KMS-11 (cell line): Measurements from ENCODE around the gene ZNF106.

ENCODE experiments used
- H2AFZ ChIP-seq: fragments of 200-600 bp; sonication (generic); 2 replicates; pipeline ENCODE4 v1.6.1; 2016; ENCODE audit warnings: antibody characterized with exemption, mixed run types, low read depth
- H3K27ac ChIP-seq: fragments of 200-600 bp; sonication (generic); 2 replicates; pipeline ENCODE4 v1.6.1; 2016; ENCODE audit warnings: mild to moderate bottlenecking, mixed run types
- H3K27me3 ChIP-seq: fragments of 200-600 bp; sonication (generic); 2 replicates; pipeline ENCODE4 v1.6.1; 2017; ENCODE audit warnings: mild to moderate bottlenecking, low read depth, mixed run types, moderate library complexity; ENCODE audit not compliant: insufficient read depth
- H3K36me3 ChIP-seq: fragments of 200-600 bp; sonication (generic); 2 replicates; pipeline ENCODE4 v1.6.1; 2017; ENCODE audit warnings: mild to moderate bottlenecking, mixed run types; ENCODE audit not compliant: insufficient read depth
- H3K4me1 ChIP-seq: fragments of 200-600 bp; sonication (generic); 2 replicates; pipeline ENCODE4 v1.6.1; 2016; ENCODE audit warnings: mild to moderate bottlenecking, low read depth, mixed run types; ENCODE audit not compliant: poor library complexity, severe bottlenecking
- H3K4me2 ChIP-seq: fragments of 200-600 bp; sonication (generic); 2 replicates; pipeline ENCODE4 v1.7.0; 2016; ENCODE audit warnings: mild to moderate bottlenecking, mixed run types
- H3K4me3 ChIP-seq: fragments of 200-600 bp; sonication (generic); IDR thresholded peaks from 2 replicates; pipeline ENCODE4 v1.6.1; 2017; ENCODE audit warnings: low read depth, low read length, mixed read lengths; ENCODE audit not compliant: insufficient read depth
- H3K79me2 ChIP-seq: fragments of 200-600 bp; sonication (generic); 2 replicates; pipeline ENCODE4 v1.6.1; 2016; ENCODE audit warnings: low read depth, mixed run types; ENCODE audit not compliant: insufficient read depth
- H3K9ac ChIP-seq: fragments of 200-600 bp; sonication (generic); 2 replicates; pipeline ENCODE4 v1.6.1; 2016; ENCODE audit warnings: mild to moderate bottlenecking, mixed run types
- H4K20me1 ChIP-seq: fragments of 200-600 bp; sonication (generic); 2 replicates; pipeline ENCODE4 v1.6.1; 2016; ENCODE audit warnings: mild to moderate bottlenecking, mixed run types; ENCODE audit not compliant: insufficient read depth
- TF ChIP-seq, protein P1 (sequence below): fragments of 200-600 bp; sonication (generic); conservative IDR thresholded peaks from 2 replicates; pipeline ENCODE4 v1.6.1; 2017; ENCODE audit warnings: low read depth, mild to moderate bottlenecking, antibody characterized with exemption, low read length, moderate library complexity, mixed read lengths

The ZNF106 gene

DNA sequence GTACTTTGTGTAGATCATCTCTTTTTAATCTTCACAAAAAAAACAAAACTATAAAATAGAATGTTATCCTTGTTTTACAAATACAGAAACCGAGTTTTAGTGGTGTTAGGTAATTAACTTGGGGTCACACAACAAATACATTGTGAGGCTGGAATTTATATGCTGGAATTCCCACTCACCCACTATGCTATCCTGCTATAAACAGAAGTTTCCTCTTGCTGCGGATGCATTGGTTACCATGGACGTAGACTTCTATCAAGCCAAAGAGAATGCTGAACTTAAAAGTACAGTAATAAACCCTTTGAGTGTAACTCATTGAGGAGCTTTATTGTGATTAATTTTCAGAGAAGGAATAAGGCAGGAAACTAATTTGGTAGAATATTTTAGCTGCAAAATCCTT is 13.7 kb upstream of the ZNF106 start:
- H3K9ac ChIP-seq, result no peak overlapping the region
- no peak overlapping the region for H3K27ac ChIP-seq
- 0 out of 2 replicates have a peak, but pooled peaks cover 8% of the 10 kb centered on the region for H3K79me2 ChIP-seq

DNA sequence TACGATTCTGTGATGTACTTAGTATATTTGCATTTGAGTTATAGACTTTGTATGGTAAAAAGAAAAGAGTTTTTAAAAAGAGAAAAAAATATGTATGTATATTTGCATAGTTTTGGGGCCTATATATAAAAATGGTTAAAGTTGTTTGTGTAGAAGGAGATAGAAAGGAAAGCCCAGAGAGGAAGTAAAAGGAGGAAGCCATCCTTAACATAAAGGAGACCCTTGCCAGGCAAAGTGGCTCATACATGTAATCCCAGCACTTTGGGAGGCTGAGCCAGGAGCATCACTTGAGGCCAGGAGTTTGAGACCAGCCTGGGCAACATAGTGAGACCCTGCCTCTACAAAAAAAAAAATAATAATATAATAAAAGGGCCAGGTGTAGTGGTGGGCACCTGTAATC is 12.9 kb upstream of the ZNF106 start:
- no peak overlapping the region for H3K27ac ChIP-seq
- H3K4me1 ChIP-seq, result peaks cover under 1% of the 10 kb centered on the region
- no peaks in the 10 kb centered on the region for H4K20me1 ChIP-seq
- no peak overlapping the region for H3K9ac ChIP-seq
- 0 out of 2 replicates have a peak, but pooled peaks cover 8% of the 10 kb centered on the region for H3K79me2 ChIP-seq
- no peaks in the 10 kb centered on the region for H3K36me3 ChIP-seq
- no peak overlapping the region for H3K4me2 ChIP-seq
- H3K4me3 ChIP-seq, result no peak overlapping the region
- H2AFZ ChIP-seq, result no peak overlapping the region
- TF ChIP-seq, protein P1, sequence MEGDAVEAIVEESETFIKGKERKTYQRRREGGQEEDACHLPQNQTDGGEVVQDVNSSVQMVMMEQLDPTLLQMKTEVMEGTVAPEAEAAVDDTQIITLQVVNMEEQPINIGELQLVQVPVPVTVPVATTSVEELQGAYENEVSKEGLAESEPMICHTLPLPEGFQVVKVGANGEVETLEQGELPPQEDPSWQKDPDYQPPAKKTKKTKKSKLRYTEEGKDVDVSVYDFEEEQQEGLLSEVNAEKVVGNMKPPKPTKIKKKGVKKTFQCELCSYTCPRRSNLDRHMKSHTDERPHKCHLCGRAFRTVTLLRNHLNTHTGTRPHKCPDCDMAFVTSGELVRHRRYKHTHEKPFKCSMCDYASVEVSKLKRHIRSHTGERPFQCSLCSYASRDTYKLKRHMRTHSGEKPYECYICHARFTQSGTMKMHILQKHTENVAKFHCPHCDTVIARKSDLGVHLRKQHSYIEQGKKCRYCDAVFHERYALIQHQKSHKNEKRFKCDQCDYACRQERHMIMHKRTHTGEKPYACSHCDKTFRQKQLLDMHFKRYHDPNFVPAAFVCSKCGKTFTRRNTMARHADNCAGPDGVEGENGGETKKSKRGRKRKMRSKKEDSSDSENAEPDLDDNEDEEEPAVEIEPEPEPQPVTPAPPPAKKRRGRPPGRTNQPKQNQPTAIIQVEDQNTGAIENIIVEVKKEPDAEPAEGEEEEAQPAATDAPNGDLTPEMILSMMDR, result no peak
- no peaks in the 10 kb centered on the region for H3K27me3 ChIP-seq

More for the DNA sequence above, 13.7 kb upstream of the ZNF106 start:
- Histone ChIP-seq H3K36me3 (no peaks in the 10 kb centered on the region), H3K4me2 (no peak overlapping the region), H3K4me3 (no peak overlapping the region), H4K20me1 (no peaks in the 10 kb centered on the region), H3K4me1 (no peaks in the 10 kb centered on the region), H3K27me3 (no peaks in the 10 kb centered on the region), H2AFZ (no peak overlapping the region)
- TF ChIP-seq, protein P1, result no peak

DNA sequence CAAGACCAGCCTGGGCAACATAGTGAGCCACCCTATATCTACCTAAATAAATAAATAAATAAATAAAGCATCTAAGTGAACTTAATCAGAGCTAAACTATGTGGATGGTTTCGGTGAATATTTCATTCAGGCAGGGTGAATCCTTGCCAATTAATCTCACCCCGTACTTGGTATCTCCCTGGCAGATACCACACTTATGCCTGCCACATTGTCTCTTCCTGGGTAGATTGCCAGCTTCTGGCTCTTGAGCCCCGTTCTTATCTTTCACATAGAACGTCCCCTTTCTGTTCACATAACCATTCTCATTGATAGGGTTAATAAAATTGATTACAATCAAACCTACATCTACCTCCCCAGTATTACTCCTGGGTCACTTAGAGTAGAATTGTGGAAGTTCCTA is 11.5 kb upstream of the ZNF106 start:
- Histone ChIP-seq H4K20me1 (no peaks in the 10 kb centered on the region), H3K79me2 (0 out of 2 replicates have a peak, but pooled peaks cover 8% of the 10 kb centered on the region), H3K4me1 (peaks cover 9% of the 10 kb centered on the region), H3K27ac (no peak overlapping the region), H3K9ac (no peak overlapping the region), H3K4me3 (no peak overlapping the region), H3K36me3 (no peaks in the 10 kb centered on the region), H3K4me2 (no peak overlapping the region), H3K27me3 (no peaks in the 10 kb centered on the region), H2AFZ (no peak overlapping the region)
- TF ChIP-seq, protein P1, result no peak

DNA sequence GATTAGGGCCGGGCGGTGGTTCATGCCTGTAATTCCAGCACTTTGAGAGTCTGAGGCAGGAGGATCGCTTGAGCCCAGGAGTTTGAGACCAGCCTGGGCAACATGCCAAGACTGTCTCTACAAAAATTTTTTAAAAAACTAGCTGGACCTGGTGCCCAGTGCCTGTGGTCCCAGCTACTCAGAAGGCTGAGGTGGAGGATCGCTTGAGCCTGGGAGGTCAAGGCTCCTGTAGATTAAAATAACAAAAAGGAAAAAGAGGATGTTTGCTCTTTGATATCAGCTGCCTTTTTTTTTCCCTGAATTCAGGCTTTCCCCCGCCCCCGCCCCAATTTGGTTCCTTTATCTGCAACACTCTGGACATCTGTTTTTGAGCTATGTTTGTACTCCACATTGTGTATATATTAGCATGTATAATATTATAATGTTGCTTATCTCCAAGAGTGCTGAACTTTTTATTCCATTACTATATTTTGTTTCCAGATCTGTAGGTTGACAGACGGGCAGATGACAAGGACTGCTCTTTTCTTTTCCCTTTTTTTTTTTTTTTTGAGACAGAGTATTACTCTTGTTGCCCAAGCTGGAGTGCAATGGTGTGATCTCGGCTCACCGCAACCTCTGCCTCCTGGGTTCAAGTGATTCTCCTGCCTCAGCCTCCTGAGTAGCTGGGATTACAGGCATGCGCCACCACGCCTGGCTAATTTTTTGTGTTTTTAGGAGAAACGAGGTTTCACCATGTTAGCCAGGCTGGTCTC is 9.1 kb upstream of the ZNF106 start:
- H3K4me2 ChIP-seq, result no peak overlapping the region
- H3K79me2 ChIP-seq, result peaks cover 21% of the 10 kb centered on the region; the same call in 1 of the 2 replicates
- TF ChIP-seq, protein P1, result no peak
- no peak overlapping the region for H3K4me3 ChIP-seq
- H3K27me3 ChIP-seq, result no peaks in the 10 kb centered on the region
- H2AFZ ChIP-seq, result no peak overlapping the region
- H3K36me3 ChIP-seq, result no peaks in the 10 kb centered on the region
- H3K9ac ChIP-seq, result no peak overlapping the region
- no peak overlapping the region for H3K27ac ChIP-seq
- H3K4me1 ChIP-seq, result peaks cover 21% of the 10 kb centered on the region
- no peaks in the 10 kb centered on the region for H4K20me1 ChIP-seq
